OCI-LY1 (cell line): ENCODE measurements around the gene ZMYND19.

Experiments
- H2AFZ ChIP-seq: fragments of 200-600 bp; sonication (generic), shearing (Covaris generic); 2 replicates; pipeline ENCODE4 v1.6.0; 2014; ENCODE audit warnings: antibody characterized with exemption, mild to moderate bottlenecking, low read length
- H3F3A ChIP-seq: fragments of 200-600 bp; sonication (generic), shearing (Covaris generic); 2 replicates; pipeline ENCODE4 v1.6.0; 2014; ENCODE audit warnings: mild to moderate bottlenecking, antibody characterized with exemption, low read length, moderate library complexity; ENCODE audit not compliant: insufficient read depth
- H3K27ac ChIP-seq: fragments of 200-600 bp; sonication (generic); 2 replicates; pipeline ENCODE4 v1.5.1; 2014; ENCODE audit warnings: low read length, mixed run types, mild to moderate bottlenecking, low read depth; ENCODE audit not compliant: poor library complexity, severe bottlenecking
- H3K27me3 ChIP-seq: fragments of 200-600 bp; sonication (generic); 2 replicates; pipeline ENCODE4 v1.6.0; 2014; ENCODE audit warnings: antibody characterized with exemption, mild to moderate bottlenecking, low read length, moderate library complexity; ENCODE audit not compliant: insufficient read depth
- H3K36me3 ChIP-seq: fragments of 200-600 bp; sonication (generic); 2 replicates; pipeline ENCODE4 v1.6.1; 2014; ENCODE audit warnings: mild to moderate bottlenecking, antibody characterized with exemption, low read length, moderate library complexity, mixed read lengths; ENCODE audit not compliant: insufficient read depth
- H3K4me1 ChIP-seq: fragments of 200-600 bp; sonication (generic); 2 replicates; pipeline ENCODE4 v1.5.1; 2014; ENCODE audit warnings: mild to moderate bottlenecking, low read length, moderate library complexity; ENCODE audit not compliant: insufficient read depth, severe bottlenecking
- H3K4me2 ChIP-seq: fragments of 200-600 bp; sonication (generic), shearing (Covaris generic); 2 replicates; pipeline ENCODE4 v1.6.1; 2014; ENCODE audit warnings: low read length
- H3K4me3 ChIP-seq: fragments of 200-600 bp; sonication (generic); 2 replicates; pipeline ENCODE4 v1.5.1; 2014; ENCODE audit warnings: low read length, low read depth, mild to moderate bottlenecking, mixed read lengths; ENCODE audit not compliant: poor library complexity, severe bottlenecking
- H3K79me2 ChIP-seq: fragments of 200-600 bp; shearing (Covaris generic); 2 replicates; pipeline ENCODE4 v1.6.1; 2016; ENCODE audit warnings: mixed run types, low read length, mixed read lengths; ENCODE audit not compliant: insufficient read depth
- H3K9ac ChIP-seq: fragments of 200-600 bp; sonication (generic), shearing (Covaris generic); 2 replicates; pipeline ENCODE4 v1.6.1; 2014; ENCODE audit warnings: mild to moderate bottlenecking, low read length, mixed read lengths
- H3K9me2 ChIP-seq: fragments of 200-600 bp; sonication (generic), shearing (Covaris generic); 2 replicates; pipeline ENCODE4 v1.6.1; 2014; ENCODE audit warnings: low read depth, mild to moderate bottlenecking, low read length, mixed read lengths
- H3K9me3 ChIP-seq: fragments of 200-600 bp; shearing (Covaris generic); 2 replicates; pipeline ENCODE4 v1.6.1; 2014; ENCODE audit warnings: low read length, mixed read lengths
- H4K20me1 ChIP-seq: fragments of 200-600 bp; sonication (generic), shearing (Covaris generic); 2 replicates; pipeline ENCODE4 v1.6.0; 2016; ENCODE audit warnings: mild to moderate bottlenecking, low read length; ENCODE audit not compliant: insufficient read depth
- CTCF ChIP-seq: fragments of 200-600 bp; sonication (generic), shearing (Covaris generic); IDR thresholded peaks from 2 replicates; pipeline ENCODE4 v1.5.1; 2017; ENCODE audit warnings: mild to moderate bottlenecking, antibody characterized with exemption, low read length, moderate library complexity, mixed read lengths
- EZH2 ChIP-seq: fragments of 200-600 bp; sonication (generic), shearing (Covaris generic); IDR thresholded peaks from 2 replicates; pipeline ENCODE4 v1.8.0; 2017; ENCODE audit warnings: borderline replicate concordance, mixed run types, mild to moderate bottlenecking, antibody characterized with exemption, low read length, moderate library complexity, mixed read lengths

The ZMYND19 gene

GRCh38 chr9:137588891-137589290 lies 1.4 kb downstream of the ZMYND19 start:
- Histone ChIP-seq H3K36me3 (peaks cover 51% of the 10 kb centered on the region), H4K20me1 (no peaks in the 10 kb centered on the region), H3K4me1 (peaks cover 24% of the 10 kb centered on the region), H3K27me3 (no peaks in the 10 kb centered on the region; the same call in 1 of the 2 replicates), H3K27ac (peak overlapping the region; percentile 41), H3F3A (no peaks in the 10 kb centered on the region), H3K9me2 (no peaks in the 10 kb centered on the region), H3K79me2 (no peaks in the 10 kb centered on the region; the same call in 1 of the 2 replicates), H3K4me2 (peak overlapping the region; percentile 94), H3K9ac (peak overlapping the region; percentile 85), H3K4me3 (peak overlapping the region; percentile 88), H2AFZ (no peak overlapping the region), H3K9me3 (no peaks in the 10 kb centered on the region)
- TF ChIP-seq EZH2 (no peak), CTCF (no peak)

- no peaks in the 10 kb centered on the region; the same call in 1 of the 2 replicates for H3K79me2 ChIP-seq
- H2AFZ ChIP-seq, result no peak overlapping the region
- peak overlapping the region; percentile 41 for H3K27ac ChIP-seq
- no peaks in the 10 kb centered on the region for H4K20me1 ChIP-seq
- no peak for TF ChIP-seq CTCF
- no peak for TF ChIP-seq EZH2
- peaks cover 57% of the 10 kb centered on the region for H3K36me3 ChIP-seq
- no peaks in the 10 kb centered on the region for H3F3A ChIP-seq
- no peak overlapping the region; the same call in 1 of the 2 replicates for H3K9ac ChIP-seq
- H3K4me3 ChIP-seq, result no peak overlapping the region
- H3K4me1 ChIP-seq, result peaks cover 24% of the 10 kb centered on the region
- H3K9me2 ChIP-seq, result no peaks in the 10 kb centered on the region
- H3K27me3 ChIP-seq, result no peaks in the 10 kb centered on the region; the same call in 1 of the 2 replicates
- no peak overlapping the region for H3K4me2 ChIP-seq
- H3K9me3 ChIP-seq, result no peaks in the 10 kb centered on the region
These were observed 2.0 kb downstream of the ZMYND19 start for GRCh38 chr9:137588311-137588710.

- Histone ChIP-seq H3K4me2 (no peak overlapping the region), H3K27me3 (no peaks in the 10 kb centered on the region; the same call in 1 of the 2 replicates), H3K4me3 (no peak overlapping the region), H3K9me3 (no peaks in the 10 kb centered on the region), H3K9ac (no peak overlapping the region), H2AFZ (no peak overlapping the region), H3K9me2 (no peaks in the 10 kb centered on the region), H3K27ac (no peak overlapping the region), H3F3A (no peaks in the 10 kb centered on the region), H4K20me1 (no peaks in the 10 kb centered on the region), H3K36me3 (peaks cover 71% of the 10 kb centered on the region), H3K79me2 (no peaks in the 10 kb centered on the region; the same call in 1 of the 2 replicates), H3K4me1 (peaks cover 19% of the 10 kb centered on the region)
- TF ChIP-seq EZH2 (no peak), CTCF (no peak)
These were observed 3.5 kb downstream of the ZMYND19 start for GRCh38 chr9:137586854-137587253.
